OCI-LY7 (cell line): ENCODE measurements around the gene KCNMB2. TPM values are rescaled to one million over a fixed set of nuclear protein-coding genes. Genes with fewer than 3 reads are reported as not detected.

Source experiments
- BruUV-seq: library from RNA; stranded (reverse); fragments of 400-500 nt; replicated peaks from 2 replicates; lab custom pipeline; 2021; lab: Mats Ljungman, UMichigan
- CTCF ChIA-PET: fragments of 300-600 bp; sonication (Branson Sonifier 250); formaldehyde crosslinking; loops from one replicate; lab custom pipeline; 2022; ENCODE audit warnings: antibody characterized with exemption; ENCODE audit not compliant: unreplicated experiment; lab: Charles Lee
- POLR2A ChIA-PET: fragments of 300-600 bp; sonication (Branson Sonifier 250); formaldehyde crosslinking; loops from one replicate; lab custom pipeline; 2022; ENCODE audit warnings: antibody characterized with exemption; lab: Charles Lee
- DNase-seq: peaks from one replicate; pipeline ENCODE4 v3.0.0-alpha.2; 2015; ENCODE audit warnings: low spot score
- H2AFZ ChIP-seq: fragments of 200-600 bp; sonication (generic), shearing (Covaris generic); 2 replicates; pipeline ENCODE4 v1.6.1; 2014; ENCODE audit warnings: mild to moderate bottlenecking, antibody characterized with exemption, low read length, moderate library complexity
- H3K27ac ChIP-seq: fragments of 200-600 bp; sonication (generic); 2 replicates; pipeline ENCODE4 v1.5.1; 2014; ENCODE audit warnings: mixed run types, low read depth, mild to moderate bottlenecking, moderate library complexity, low read length, inconsistent platforms; ENCODE audit not compliant: poor library complexity, severe bottlenecking
- H3K36me3 ChIP-seq: fragments of 200-600 bp; sonication (generic); 2 replicates; pipeline ENCODE4 v1.6.1; 2014; ENCODE audit warnings: mild to moderate bottlenecking, antibody characterized with exemption, low read length, moderate library complexity, mixed read lengths; ENCODE audit not compliant: insufficient read depth
- H3K4me1 ChIP-seq: fragments of 200-600 bp; sonication (generic); 2 replicates; pipeline ENCODE4 v1.5.1; 2014; ENCODE audit warnings: mild to moderate bottlenecking, low read length; ENCODE audit not compliant: insufficient read depth, poor library complexity, severe bottlenecking
- H3K4me2 ChIP-seq: fragments of 200-600 bp; sonication (generic); 2 replicates; pipeline ENCODE4 v1.6.1; 2014; ENCODE audit warnings: mild to moderate bottlenecking, low read length
- H3K4me3 ChIP-seq: fragments of 200-600 bp; sonication (generic); 2 replicates; pipeline ENCODE4 v1.5.1; 2014; ENCODE audit warnings: mild to moderate bottlenecking, low read depth, low read length; ENCODE audit not compliant: poor library complexity, severe bottlenecking
- H3K79me2 ChIP-seq: fragments of 200-600 bp; sonication (generic); 2 replicates; pipeline ENCODE4 v1.6.1; 2016; ENCODE audit warnings: low read depth, mild to moderate bottlenecking, low read length, moderate library complexity, mixed read lengths; ENCODE audit not compliant: insufficient read depth
- H3K9me2 ChIP-seq: fragments of 200-600 bp; sonication (generic); 2 replicates; pipeline ENCODE4 v1.6.1; 2016; ENCODE audit warnings: mild to moderate bottlenecking, low read length, mixed read lengths; ENCODE audit not compliant: insufficient read depth
- H3K9me3 ChIP-seq: fragments of 200-600 bp; sonication (generic); 2 replicates; pipeline ENCODE4 v1.6.1; 2014; ENCODE audit warnings: mild to moderate bottlenecking, mixed run types, low read length, mixed read lengths
- H4K20me1 ChIP-seq: fragments of 200-600 bp; sonication (generic); 2 replicates; pipeline ENCODE4 v1.6.1; 2014; ENCODE audit warnings: mild to moderate bottlenecking, antibody characterized with exemption, low read length, moderate library complexity, mixed read lengths; ENCODE audit not compliant: insufficient read depth
- CTCF ChIP-seq: fragments of 200-600 bp; sonication (generic); conservative IDR thresholded peaks from 2 replicates; pipeline ENCODE4 v1.5.1; 2014; ENCODE audit warnings: mild to moderate bottlenecking, antibody characterized with exemption, low read length, moderate library complexity, mixed read lengths
- EZH2phosphoT487 ChIP-seq: fragments of 200-600 bp; sonication (generic); IDR thresholded peaks from 2 replicates; pipeline ENCODE4 v1.6.1; 2018; ENCODE audit warnings: low read depth, borderline replicate concordance, mild to moderate bottlenecking, mixed run types, antibody characterized with exemption, low read length, moderate library complexity, mixed read lengths
- intact Hi-C: fragments of 100-400 bp; cut with micrococcal nuclease; formaldehyde crosslinking; loops from one replicate; pipeline ENCODE4 v1.10.0; 2022; ENCODE audit not compliant: unreplicated experiment
- total RNA-seq, 2 experiments: library from RNA; depleted of rRNA in 1 of 2; stranded (reverse); fragments of >200 nt in 1 of 2; shearing (Covaris generic) in 1 of 2; gene quantifications; 2 replicates each; pipeline ENCODE4 v1.2.3, GENCODE V29; 2014 to 2022

Gene KCNMB2
- total RNA-seq, 2 experiments from 2014 or later: not detected

- no TSS peak for BruUV-seq
- H3K9me2 ChIP-seq: no peaks in the 10 kb centered on the region
- H3K79me2 ChIP-seq: no peaks in the 10 kb centered on the region
Observed at GRCh38 chr3:178677961-178678360, 141.7 kb downstream of the KCNMB2 start.

GRCh38 chr3:178680037-178680436 is 143.8 kb downstream of the KCNMB2 start:
- Histone ChIP-seq H3K9me3 (no peaks in the 10 kb centered on the region), H3K9me2 (no peaks in the 10 kb centered on the region), H4K20me1 (no peaks in the 10 kb centered on the region), H3K4me3 (no peak overlapping the region), H3K27ac (no peak overlapping the region), H3K79me2 (no peaks in the 10 kb centered on the region), H3K4me2 (no peak overlapping the region), H3K4me1 (no peaks in the 10 kb centered on the region), H2AFZ (no peak overlapping the region), H3K36me3 (no peaks in the 10 kb centered on the region)
- no peak for DNase-seq
- ChIA-PET POLR2A (interaction anchor here (0.6 kb wide), 1 partner anchor 414 kb away, joined by 5 read pairs; no protein-coding TSS in a partner anchor), CTCF (no interaction called here)
- no TSS peak for BruUV-seq
- TF ChIP-seq EZH2phosphoT487: no peak
- no peak for TF ChIP-seq CTCF
- intact Hi-C loops: no loop called here

More at GRCh38 chr3:178677961-178678360, 141.7 kb downstream of the KCNMB2 start:
- Histone ChIP-seq H3K9me3 (no peaks in the 10 kb centered on the region), H3K27ac (no peak overlapping the region), H3K4me3 (no peak overlapping the region), H4K20me1 (no peaks in the 10 kb centered on the region), H3K36me3 (no peaks in the 10 kb centered on the region), H3K4me2 (no peak overlapping the region), H2AFZ (no peak overlapping the region), H3K4me1 (no peaks in the 10 kb centered on the region)
- intact Hi-C loops: no loop called here
- POLR2A ChIA-PET: interaction anchor here (1.9 kb wide), 1 partner anchor 10 kb away, joined by 7 read pairs; no protein-coding TSS in a partner anchor
- no peak for TF ChIP-seq CTCF
- no peak for TF ChIP-seq EZH2phosphoT487
- no peak for DNase-seq
- CTCF ChIA-PET: no interaction called here

GRCh38 chr3:178680489-178680888 is 144.3 kb downstream of the KCNMB2 start:
- no peak for DNase-seq
- BruUV-seq: no TSS peak
- intact Hi-C loops: no loop called here
- H3K4me1 ChIP-seq: no peaks in the 10 kb centered on the region
- H4K20me1 ChIP-seq: no peaks in the 10 kb centered on the region
- H2AFZ ChIP-seq: no peak overlapping the region
- no peak overlapping the region for H3K4me2 ChIP-seq
- H3K9me2 ChIP-seq: no peaks in the 10 kb centered on the region
- CTCF ChIA-PET: no interaction called here
- H3K79me2 ChIP-seq: no peaks in the 10 kb centered on the region
- H3K36me3 ChIP-seq: no peaks in the 10 kb centered on the region
- POLR2A ChIA-PET: no interaction called here
- H3K4me3 ChIP-seq: no peak overlapping the region
- TF ChIP-seq CTCF (no peak), EZH2phosphoT487 (no peak)
- no peaks in the 10 kb centered on the region for H3K9me3 ChIP-seq
- no peak overlapping the region for H3K27ac ChIP-seq
